ENCODE results near the gene PDE7B.

DNA sequence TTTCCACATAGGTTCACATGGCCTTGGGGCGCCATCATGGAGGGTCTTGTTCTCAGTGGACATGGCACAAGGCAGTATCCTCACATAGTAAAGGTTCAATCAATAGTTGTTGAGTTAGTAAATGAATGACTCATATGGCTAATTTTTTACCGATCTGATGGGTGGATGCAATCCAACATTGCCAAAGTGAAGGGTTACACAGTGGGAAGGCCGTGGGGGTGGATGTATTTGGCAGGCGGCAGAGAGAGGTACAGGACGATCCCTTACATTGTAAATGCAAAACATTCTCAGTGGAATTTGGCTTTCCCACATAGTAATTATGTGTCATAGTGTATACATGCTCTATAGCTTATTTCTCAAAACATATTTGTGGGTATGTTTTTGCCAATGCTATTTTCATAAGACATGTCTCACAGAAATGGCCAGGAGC, 21.0 kb upstream of the PDE7B start:
- TF ChIP-seq, protein P1, sequence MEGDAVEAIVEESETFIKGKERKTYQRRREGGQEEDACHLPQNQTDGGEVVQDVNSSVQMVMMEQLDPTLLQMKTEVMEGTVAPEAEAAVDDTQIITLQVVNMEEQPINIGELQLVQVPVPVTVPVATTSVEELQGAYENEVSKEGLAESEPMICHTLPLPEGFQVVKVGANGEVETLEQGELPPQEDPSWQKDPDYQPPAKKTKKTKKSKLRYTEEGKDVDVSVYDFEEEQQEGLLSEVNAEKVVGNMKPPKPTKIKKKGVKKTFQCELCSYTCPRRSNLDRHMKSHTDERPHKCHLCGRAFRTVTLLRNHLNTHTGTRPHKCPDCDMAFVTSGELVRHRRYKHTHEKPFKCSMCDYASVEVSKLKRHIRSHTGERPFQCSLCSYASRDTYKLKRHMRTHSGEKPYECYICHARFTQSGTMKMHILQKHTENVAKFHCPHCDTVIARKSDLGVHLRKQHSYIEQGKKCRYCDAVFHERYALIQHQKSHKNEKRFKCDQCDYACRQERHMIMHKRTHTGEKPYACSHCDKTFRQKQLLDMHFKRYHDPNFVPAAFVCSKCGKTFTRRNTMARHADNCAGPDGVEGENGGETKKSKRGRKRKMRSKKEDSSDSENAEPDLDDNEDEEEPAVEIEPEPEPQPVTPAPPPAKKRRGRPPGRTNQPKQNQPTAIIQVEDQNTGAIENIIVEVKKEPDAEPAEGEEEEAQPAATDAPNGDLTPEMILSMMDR (IDR thresholded peaks at IDR 0.05; ENCODE audit: low read length), result no peak
- TF ChIP-seq EZH2phosphoT487 (IDR thresholded peaks at IDR 0.05; ENCODE audit: low read length) (no peak), EZH2 (optimal IDR thresholded peaks at IDR 0.05; ENCODE audit: low read depth, low read length) (no peak)

All from MM.1S (cell line).